Midbrain (tissue), 1 donor: ENCODE results near the gene CACNA1C.
"Not testable (repeated sequence)": the region's sequence is repeated elsewhere in the genome, so short reads cannot be mapped to it uniquely, and the experiment has no call there.

Source experiments
- DNase-seq: peaks from one replicate; lab custom pipeline; 2025; lab: John Stamatoyannopoulos, UW

The CACNA1C gene

DNA sequence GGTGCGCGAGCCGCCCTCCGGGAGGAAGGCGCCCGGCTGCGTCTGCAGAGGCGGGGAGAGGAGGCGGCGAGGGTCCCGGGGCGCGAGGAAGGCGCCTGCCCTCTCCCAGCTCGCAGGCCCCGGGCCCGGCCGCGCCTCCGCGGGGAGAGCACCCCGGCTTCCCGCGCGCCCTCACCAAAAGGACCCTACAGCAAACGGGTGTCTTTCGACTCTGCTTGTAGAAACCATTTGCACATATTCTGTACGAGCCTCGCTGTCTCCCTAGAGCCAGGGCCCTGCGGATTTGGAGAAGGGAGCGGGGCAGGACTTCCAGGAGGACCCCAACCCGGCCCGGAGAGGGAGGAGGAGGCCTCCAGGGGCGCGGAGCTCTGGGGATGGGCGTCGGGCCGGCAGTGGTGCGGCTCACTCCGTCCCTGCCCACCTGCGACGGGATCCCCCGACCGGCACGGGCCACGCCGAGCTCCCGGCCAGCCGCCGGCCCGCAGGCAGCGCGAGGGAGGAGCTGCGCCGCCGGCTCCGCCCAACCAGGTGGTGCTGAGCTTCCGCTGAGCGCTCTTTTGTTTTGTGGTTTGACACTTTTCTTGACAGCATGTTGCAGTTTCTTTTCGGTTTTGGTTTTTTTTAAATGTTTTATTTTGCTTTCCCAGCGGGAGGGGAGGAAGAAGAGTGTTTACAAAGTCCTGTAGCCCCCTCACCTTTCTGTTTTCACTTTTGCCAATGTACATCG lies 638.7 kb downstream of the CACNA1C start:
- DNase-seq: no peak

DNA sequence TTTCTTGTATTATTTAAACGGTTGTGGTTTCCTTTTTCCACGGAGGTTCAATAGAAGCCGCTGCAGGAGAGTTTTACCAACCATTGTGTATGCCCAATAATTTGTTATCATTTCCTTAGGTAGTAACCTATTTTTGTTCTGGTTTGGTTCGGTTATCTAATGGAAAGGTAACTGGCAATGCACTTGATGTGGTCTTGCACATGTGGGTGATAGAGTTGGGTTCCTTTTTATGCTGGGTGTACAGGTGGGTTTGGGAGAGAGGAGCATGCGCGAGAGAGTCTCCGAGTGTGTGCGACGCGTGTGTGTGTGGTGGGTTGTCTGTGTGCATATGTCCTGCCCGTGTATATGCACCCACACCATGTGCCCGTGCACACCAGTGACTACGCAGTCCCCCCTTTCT lies 639.3 kb downstream of the CACNA1C start:
- DNase-seq: no peak

DNA sequence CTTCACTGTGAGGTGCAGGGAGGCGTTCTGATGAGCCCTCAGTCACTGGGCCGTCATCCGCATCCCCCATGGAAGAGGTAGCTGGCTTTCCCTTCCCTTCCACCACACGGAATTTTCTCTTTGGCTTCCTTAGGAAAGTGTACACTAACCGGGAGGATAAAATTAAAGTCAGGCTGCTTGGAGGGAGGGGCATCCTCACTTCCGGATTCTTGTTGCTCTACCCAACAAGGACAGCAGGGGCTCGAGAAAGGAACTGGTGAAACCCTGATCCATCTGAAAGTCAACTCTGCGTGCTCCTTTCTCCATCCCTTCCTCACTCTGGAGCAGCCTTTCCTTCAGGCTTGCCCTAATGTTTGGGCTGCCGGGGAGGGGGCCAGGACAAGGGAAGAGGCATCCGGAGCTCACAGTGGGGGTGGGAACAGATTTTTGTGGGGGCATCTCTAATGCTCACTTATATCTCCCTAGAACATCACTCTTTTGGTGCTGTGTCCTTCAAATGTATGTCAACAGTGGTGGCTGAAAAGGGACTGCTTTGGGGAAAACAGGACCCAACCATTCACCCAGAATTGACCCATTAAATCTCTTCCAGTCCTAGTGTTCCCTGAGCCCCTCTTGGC lies 640.6 kb downstream of the CACNA1C start:
- no peak for DNase-seq

DNA sequence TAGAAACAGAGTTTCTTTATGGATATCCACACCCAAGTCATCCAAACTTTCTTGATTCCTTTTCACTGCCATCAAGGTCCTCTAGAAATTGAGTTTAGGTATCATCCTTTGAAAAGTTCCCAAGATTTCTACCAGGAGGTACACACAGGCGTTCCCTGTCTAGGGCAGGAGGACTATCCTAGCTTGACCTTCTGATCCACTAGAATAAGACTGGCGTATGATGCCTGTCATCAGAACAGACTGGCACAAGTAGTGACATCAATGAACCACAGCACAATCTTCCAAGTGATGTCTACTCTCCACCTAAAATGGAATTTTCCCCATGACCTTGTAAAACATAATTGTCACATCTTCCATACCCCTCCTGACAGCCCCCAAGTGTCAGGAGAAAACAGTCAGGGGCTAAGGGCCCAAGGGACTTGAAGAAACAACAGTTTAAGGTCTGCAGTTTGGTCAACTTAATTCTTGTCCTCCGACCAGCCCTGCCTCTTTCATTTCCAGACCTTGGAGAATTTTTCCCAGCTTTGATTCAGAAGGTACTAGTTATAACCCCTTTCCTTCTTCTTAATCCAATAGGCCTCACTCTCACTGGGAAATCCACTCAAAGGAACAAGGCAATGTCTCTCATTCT lies 641.3 kb downstream of the CACNA1C start:
- DNase-seq: no peak

DNA sequence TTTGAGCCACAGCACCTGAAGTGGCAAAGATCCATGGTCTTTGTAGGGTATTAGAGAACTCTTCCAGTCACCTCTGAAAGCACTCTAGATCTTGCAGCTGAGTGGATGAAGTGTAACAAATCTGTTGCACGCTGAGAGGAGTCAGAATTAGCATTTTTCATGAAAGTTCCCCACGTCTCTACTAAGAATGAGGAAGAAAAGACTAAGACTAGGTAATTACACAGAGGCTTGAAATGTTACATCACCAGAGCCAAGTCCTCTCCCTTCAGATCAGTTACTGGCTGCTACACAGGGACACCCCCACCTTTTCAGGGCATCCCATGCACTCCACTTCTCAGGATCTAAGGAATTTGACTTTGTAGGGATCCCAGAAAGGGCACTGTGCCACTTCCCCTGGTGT lies 643.3 kb downstream of the CACNA1C start:
- DNase-seq: no peak

DNA sequence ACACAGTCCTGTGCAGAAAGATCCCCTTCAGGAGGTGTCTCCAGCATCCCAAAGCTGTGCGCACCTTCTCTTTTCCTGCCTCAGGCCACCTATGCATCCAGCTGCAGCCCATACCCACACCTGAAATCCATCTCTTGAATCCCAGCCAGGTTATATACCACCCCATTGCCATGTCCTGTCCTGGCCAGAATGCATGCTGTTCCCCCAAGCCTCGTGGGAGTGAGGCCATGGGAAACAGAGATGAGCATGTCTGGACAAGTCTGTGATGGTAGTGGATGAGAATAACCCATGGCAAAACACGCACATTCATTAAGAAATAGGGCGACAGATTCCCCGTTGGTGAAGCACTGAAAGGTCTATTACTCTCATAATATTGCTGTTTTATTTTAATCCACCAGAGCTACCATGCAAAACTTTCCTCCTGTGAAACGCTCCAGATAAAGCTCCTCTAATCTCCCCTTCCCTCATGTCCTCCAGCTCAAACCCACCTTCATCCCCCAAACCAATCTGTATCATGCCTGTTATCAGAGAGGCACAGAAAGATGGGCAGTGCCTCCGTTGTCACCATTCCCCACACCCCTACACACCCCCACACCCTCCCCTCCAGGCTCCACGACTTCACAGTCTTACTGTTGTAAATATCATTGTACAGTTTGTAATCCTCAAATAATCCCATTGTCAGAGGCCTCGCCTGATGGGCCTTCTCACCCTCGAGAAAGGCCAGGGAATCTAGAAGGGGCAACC lies 644.4 kb downstream of the CACNA1C start:
- no peak for DNase-seq

DNA sequence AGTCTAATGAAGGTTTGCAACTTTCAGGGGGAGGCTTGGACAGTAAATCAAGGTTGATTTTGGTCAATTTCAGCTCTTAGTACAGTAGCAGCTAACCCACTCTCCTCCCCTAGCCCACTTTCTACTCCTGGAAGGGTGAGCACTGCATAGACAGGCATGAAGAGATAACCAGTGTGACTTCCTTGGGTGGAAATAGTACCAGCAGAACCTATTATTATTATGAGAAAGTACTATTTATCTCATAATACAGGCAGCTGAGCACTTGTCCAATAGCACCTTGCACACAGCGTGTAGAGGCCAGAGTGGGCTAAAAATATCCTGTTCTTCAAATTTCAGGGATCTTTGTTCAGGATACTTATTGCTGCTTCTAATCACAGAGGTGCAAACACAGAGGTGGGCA lies 645.8 kb downstream of the CACNA1C start:
- no peak for DNase-seq

DNA sequence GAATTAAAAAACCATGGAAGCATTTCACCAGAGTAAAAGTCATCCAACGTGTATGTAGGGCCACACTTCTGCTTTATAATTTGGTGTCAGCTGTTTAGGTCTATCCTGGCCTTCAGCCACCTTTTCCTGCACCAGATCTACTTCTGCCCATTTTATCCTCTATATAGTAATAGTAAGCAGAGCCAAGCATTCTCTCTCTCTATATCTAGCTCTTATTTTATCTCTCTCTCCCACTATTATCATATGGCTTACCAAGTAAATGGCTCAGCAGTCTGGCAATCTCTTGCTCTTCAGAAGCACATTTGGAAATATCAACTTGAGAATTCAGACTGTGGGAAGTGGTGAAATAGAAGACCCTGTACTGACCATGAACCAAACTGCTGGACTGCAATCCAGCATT lies 657.9 kb downstream of the CACNA1C start:
- DNase-seq: no peak

DNA sequence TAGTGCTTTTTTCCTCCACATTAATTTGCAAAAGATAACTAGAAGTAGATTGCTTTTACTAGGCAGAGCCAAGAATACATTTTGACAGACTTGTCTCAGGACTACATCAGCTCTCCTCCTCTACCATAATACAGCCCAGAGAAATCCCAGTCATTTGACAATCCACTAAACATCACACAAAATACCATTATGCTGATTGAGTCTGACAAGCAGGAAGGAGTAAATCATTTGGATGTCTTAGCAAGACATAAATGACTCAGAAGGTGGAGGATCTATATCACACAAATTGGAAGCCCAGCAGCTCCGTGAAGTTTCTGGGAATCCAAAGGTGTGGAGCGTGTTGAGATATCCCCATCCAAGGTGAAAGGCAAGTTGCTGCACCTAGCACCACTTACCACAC lies 666.6 kb downstream of the CACNA1C start:
- no peak for DNase-seq

DNA sequence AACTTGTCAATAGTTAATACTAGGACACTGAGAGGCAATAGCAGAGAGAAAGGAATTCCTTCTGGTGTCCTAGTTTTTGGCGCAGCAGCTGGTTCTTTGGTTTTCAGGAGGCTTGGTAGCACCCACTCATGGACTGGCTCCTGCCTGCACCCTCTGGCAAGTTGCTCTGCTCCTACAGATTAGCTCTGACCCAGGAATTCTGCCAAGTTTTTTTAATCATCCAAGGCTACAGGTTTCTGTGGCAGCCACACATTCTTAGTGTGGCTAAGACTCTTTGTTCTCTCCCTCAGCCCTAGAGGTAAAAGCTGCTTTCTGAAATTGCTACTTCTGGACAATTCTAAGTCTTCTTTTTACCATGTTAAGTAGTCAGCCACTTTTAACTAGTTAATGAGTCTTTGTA lies 670.0 kb downstream of the CACNA1C start:
- no peak for DNase-seq

DNA sequence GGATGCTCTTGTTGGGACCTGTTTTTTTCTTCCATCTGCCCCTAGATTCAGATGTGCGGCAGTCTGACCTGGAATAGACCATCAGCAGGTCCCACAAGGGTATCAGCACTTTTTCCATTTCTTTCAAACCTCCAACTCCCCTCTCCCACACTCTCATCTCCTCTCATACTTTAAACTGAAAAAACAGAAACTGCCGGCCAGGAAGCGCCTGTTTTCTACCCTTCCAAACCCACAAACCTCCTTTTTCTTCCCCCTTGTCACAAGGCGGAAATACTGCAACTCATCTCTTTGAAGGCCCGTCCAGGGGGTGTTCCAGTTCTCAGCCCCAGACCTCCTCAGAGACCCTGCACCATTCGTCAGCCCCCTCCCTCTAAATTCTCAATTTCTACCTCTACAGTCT lies 679.5 kb downstream of the CACNA1C start:
- no peak for DNase-seq

DNA sequence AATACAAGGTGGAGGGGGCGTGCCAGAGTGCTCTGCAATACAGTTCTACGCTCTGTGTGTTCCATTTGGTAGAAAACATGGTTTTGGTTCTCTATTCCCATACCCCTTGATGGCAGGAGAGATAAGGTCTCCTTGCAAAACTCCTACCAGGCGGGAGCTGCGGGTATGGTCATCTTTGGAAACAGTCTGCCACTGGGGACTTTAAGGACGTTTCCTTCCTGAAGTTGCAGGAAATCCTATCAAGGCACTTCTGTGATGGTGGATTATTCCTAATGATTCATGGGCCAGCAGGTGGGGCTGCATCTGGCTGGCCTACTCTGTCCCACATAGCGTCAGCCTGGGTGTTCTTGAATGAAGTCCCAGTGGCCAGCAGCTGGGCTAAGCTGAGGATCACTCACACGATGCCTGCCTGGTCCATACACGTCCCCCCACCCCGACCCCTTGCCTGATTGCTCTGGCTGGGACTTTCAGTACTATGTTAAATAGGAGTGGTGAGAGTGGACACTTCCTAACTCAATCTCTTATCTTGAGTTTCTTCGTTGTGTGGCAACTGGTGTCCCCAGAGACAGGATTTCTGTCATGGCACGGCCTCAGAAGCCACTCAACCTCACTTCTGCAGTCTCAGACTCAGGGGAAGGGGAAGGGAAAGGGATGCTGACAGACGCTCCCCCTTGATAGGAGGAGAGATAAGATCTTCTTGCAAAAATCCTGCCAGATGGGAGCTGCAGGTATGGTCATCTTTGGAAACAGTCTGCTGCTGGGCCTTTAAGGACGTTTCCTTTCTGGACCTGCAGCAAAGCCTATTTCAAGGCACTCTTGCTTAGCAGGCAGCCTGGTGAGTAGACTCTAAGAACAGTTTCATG lies 680.9 kb downstream of the CACNA1C start:
- no peak for DNase-seq

DNA sequence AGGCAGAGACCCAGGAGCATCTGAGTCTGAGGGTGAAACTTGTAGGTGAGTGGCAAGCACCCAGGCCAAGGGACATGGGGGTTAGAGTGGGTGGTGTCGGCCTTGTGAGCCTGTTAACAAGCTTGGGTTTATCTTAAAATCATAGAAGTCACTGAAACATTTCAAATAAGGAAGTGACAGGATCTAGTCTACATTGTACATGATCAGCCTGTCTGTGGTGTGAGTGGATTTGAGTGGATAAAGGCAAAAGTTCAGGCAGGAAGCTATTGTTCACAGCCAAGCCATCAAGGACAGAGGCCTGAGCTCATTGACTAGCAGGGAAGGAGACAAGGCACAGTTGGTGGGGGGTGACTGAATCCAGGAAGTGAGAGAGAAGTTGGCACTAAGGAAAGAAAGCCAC lies 682.6 kb downstream of the CACNA1C start:
- no peak for DNase-seq

DNA sequence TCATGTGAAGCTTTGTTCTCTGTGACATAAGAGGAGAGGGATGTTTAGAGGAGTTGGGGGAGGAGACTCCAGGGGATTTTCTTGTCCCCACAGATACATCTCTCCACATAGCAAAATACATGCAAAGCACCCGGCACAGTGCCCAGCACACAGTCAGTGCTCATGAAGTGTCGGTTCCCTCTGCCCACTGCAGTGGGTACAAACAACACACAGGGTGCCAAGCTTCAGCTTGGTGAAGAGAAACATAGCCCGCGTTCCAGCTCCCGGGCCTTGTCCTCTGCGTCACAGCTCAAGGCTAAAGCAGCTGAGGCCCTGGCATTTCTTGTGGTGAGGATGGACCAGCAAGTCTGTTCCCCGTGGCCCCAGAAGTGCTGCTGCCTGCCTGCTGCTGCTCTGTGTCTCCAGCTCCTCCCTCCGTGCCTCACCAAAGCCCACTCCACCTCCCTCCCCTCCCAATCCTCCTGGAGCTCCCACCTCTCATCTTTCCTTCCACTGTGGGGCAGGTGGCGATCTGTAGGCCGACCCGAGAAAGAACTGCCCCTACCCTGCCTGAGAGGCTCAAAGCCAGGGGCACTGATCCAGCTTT lies 685.0 kb downstream of the CACNA1C start:
- no peak for DNase-seq

DNA sequence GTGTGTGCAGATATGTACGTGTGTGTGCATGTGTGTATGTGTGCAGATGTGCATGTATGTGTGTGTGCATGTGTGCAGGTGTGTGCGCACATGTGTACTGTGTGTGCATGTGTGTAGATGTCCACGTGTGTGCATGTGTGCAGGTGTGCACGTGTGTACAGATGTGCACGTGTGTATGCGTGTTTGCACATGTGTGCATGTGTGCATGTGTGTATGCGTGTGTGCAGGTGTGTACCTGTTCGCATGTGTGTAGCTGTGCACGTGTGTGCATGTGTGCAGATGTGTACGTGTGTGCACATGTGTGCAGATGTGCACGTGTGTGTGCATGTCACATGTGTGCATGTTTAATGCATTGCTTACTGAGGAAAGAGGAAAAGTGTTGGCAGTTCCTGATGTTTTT lies 686.3 kb downstream of the CACNA1C start:
- no peak for DNase-seq

DNA sequence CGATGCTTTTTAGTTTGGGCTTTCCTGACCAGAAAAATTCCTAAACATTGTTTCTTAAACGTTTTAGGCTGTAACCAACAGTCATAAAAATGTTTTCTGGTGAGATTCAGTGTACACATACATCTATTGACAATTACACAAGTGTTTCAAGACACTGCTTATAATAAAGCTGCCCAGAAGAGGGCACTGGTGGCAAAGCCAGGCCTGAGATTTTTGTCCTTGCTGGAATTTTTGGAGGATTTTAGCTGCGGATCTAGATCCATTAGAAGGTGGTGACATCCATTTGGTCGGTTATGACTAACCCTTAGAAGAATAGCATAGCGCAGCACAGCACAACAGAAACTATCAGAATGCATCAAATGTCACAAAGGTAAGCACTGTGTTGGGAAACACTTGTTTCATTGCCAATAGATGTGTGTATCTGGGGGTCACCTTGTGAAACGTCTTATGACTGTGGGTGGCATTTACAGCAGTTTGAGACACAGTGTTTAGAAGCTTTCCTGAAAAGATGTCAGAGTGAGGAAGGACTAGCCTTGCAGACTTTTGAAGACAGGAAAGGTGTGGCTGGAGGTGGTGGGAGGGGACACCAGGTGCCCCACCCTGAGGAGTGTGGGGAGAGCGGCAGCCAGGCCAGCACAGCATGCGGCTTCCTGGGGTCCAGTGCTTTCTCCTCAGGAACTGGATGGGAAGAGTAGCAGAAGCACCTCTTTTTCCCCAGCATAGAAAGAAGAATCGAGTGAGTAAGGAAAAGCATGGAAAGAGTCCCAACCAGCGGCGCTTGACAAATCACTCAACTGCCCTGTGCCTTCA lies 687.2 kb downstream of the CACNA1C start:
- peak; percentile 24 for DNase-seq

DNA sequence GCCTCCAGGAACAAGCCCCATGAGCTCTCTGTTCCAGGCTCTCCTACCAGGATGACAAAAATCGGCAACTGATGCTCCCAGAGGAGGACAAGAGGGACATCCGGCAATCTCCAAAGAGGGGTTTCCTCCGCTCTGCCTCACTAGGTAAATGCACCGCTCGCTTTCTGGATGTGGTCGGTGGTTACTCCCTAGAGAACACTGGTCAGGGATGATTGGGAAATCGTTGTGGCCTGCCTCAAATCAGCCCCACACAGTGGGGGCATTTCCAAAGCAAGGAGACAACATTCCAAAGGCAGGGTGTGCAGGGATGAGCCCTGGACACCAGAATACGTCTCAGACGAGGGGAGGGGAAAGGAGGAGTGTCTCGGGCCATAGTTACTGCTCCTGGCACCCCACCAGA lies 689.2 kb downstream of the CACNA1C start:
- DNase-seq: not testable (repeated sequence)

DNA sequence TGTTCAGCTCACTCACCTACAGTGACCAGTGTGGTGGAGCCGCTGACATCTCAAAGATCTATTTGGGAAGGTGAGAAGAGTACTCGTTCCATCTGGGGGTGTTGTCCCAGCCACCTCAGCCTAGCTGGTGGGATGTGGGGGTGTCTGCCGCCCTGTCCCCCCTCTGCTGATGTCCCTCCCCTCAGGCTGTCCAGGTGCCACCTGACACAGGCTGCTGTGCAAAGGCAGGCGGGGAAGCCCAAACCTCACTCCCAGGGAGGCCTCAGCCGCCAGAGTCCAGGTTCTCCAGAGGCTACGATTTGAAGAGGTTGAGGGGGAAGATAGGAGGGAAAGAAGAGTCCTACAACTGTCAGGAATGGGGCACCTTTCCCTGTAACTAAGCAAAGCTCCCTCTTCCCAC lies 690.7 kb downstream of the CACNA1C start:
- no peak for DNase-seq

DNA sequence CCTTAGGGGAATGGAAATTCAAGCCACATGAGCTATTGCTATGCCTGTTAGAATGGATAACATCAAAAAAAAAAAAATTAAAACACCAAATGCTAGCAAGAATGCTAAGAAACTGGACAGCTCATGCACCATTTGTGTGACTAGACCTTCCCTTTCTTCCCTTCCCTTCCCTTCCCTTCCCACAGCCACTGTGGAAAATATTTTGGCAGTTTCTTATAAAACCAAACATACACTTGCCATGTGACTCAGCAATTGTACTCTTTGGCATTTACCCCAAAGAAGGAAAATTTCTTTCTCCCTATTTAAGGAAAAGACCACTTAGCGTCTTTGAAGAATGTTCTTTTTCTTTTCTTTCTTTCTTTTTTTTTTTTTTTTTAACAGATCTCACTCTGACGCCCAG lies 692.9 kb downstream of the CACNA1C start:
- no peak for DNase-seq
